GM03348 (cell line): ENCODE data around the gene ARMC12.
"Not testable (repeated sequence)": the region's sequence is repeated elsewhere in the genome, so short reads cannot be mapped to it uniquely, and the experiment has no call there.

Experiments
- DNase-seq: peaks from one replicate; pipeline ENCODE4 v3.0.0; 2012; ENCODE audit warnings: low spot score

The ARMC12 gene, protein sequence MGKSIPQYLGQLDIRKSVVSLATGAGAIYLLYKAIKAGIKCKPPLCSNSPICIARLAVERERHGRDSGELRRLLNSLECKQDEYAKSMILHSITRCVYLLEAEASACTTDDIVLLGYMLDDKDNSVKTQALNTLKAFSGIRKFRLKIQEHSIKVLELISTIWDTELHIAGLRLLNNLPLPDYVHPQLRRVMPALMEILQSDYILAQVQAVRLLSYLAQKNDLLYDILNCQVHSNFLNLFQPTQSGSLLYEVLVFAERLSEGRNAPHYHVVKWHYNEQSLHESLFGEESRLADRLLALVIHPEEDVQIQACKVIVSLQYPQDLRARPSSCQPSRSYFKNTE

DNA sequence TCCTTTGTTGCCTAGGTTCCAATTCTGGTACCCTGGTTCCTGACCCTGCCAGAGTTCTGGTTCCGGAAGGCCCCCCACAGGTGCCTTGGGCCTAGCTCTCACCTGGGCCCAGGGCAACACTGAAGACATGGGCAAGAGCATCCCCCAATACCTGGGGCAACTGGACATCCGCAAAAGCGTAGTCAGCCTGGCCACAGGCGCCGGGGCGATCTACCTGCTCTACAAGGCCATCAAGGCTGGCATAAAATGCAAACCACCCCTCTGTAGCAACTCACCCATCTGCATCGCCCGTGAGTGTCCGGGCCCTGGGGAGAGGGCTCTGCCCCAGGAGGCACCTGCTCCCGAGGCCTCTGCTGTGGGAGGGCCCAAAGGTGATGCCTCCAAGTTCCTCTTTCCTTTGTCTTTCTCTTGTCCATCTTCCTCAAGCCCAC, at the start of gene ARMC12:
Gene ARMC12, plus strand, starts transcription at position 51 of the 431 bp plus-strand sequence. Its CDS starts 77 bp downstream, at position 128.
- DNase-seq: no peak

DNA sequence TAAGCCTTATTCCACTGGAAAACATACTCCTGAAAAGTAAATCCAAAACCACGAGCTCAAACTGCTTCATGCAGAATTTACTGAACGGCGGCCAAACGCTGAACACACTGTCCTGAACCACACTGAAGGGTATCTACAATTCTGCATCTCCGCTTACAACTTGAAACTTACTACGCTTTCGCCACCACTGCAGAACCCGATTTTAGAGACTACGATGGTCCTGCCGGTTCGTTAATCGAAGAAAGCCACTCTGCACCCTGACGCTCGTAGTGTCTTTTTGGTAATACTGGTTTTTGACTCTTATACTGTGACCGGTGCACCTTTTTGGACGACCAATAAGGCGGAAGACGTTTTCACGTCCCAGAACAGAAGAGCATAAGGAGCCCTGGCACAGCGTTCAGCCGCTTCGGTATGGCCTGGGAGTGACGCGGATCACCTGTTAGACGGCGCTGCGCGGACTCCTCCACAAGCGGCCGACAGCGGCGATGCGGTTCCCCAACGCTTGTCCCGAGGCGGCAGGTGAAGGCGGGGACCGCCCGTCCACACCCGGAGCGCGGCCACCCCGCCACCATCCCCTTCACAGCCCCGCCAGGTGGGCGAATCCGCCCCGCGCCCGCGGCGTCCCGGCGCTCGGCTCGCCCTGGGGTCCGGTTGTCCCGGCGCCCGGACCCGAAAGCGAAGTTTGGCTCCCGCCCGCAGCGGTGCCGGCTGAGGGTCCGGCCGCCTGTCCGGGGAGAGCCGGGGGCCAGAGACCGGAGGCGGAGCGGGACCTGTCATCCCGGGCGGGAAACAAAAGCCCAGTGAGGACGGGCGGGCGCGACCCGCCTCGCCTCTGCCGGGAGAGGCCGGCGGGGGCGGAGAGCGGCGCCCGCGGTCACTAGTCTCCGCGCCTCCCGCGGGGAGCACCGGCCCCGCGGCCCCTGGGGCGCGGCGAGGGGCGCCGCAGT, 48.9 kb upstream of the ARMC12 start:
- peak; percentile 50 for DNase-seq

DNA sequence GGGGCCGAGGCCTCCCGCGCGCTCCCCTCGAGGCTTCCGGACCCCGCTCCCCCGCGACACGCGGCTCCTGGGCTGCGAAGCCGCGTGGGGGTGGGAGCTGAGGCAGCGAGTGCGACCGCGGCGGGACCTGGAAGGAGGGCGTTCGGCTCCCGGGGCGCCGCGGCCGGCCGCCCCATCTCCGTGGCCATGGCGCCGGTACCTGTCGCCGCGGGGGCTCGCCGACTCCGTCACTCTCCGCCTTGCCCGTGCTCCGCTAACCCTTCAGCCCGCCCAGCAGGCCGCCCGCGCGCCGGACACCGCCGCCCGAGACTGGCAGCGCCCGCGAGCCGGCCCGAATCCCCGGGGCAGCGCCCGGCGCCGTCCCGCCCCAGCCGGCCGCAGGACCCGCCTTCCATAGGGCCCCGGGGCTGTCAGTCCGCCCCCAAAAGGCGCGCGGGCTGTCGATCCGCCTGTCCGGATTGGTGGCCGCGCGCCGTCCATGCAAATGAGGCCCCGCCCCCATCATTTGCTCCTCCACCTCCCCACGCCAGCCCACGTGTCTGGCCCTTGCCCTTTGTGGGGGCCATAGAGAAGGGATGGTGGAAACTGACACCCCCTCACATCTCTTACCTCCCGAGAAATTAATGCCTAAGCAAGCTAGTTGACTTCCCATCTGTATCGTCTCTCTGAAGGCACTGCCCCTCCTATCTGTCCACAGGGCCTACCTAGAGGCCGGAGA, 48.1 kb upstream of the ARMC12 start, which contains the start of gene FKBP5:
Gene FKBP5, minus strand, starts transcription at position 311 of the 718 bp plus-strand sequence. CDS start 46,091 bp downstream, outside the sequence.
- DNase-seq: peak; percentile 97

DNA sequence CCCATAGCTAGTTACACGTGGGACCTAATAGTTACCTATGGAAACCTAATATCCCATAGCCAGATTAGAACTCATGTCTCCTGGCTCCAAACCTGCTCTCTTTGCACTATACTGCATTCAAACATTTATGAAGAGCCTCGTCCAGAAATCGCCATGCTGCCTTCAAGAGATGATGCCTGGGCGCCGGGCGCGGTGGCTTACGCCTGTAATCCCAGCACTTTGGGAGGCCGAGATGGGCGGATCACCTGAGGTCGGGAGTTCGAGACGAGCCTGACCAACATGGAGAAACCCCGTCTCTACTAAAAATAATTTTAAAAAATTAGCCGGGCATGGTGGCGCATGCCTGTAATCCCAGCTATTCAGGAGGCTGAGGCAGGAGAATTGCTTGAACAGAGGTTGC, 46.8 kb upstream of the ARMC12 start:
- not testable (repeated sequence) for DNase-seq

DNA sequence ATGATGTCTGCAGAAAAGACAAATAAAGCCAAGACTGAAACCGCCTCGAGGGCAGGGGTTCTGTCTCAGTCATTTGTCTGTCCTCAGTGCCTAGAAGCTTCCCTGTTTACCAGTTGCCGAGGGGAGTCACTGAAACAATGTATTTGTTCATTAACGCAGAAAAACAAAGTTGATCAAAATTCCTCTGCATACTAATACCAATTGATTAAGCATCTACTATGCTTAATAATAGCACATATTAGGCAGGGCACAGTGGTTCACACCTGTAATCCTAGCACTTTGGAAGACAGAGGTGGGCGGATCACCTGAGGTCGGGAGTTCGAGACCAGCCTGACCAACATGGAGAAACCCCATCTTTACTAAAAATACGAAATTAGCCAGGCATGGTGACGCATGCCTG, 46.3 kb upstream of the ARMC12 start:
- DNase-seq: no peak

DNA sequence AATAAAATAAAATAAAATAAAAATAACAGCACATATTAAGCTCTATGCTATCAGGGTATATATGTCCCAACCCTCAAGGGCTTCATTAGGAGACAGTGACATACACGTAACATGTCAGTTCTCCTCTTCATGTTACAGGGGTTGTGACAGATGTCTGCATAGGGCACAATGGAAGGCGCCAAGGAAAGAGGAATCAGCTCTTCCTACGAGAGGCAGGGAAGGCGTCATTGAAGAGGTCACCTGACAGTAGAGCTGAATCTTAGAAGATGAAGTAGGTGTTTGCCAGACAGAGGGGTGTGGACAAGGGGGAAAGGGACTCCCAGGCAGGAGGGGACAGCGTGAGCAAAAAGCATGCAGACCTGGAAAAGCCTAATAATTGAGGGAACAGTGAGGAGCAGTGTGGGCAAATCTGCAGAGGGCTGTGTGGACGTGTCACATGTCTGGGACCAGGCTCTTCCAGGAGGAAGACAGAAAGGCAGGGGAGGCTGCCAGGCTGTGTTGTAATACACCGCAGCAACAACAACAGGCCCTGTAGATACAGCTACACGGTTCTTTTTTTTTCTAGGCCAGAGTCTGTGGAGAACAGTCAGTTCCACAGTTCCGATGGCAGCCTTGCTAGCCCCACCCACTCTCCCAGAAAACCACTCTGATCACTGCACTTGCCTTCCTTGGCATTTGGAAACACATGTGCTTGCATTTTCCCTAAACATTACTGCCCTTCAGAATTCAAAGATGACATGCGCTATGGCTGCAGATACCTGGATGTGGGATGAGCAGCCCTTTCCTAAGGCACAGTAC, 45.6 kb upstream of the ARMC12 start:
- DNase-seq: peak; percentile 74

DNA sequence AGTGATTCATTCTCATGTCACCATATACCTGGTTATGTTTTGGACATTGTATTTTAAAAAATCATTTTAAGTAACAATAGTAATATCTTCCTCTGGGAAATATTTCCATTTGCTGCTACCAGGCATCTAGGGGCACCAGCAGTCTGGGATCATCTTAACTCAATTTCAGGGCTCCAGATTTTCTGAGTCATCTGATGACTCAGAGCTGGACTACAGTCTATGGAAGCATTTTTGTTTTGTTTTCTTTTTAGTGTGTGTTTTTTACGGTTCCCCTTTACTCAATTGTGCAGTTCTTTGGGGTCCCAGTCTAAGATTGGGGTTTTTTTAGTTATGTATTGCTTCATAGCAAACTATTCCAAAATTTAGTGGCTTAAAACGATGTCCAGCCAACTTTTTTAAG, 42.4 kb upstream of the ARMC12 start:
- no peak for DNase-seq

DNA sequence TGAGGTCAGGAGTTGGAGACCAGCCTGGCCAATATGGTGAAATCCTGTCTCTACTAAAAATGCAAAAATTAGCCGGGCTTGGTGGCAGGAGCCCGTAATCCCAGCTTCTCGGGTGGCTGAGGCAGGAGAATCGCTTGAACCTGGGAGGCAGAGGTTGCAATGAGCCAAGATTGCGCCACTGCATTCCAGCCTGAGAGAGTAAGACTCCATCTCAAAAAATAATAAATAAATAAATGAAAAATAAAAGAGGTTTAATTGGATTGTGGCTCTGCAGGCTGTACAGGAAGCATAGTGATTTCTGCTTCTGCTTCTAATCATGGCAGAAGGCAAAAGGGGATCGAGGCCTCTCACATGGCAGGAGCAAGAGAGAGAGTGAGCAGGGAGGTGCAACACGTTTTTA, 38.4 kb upstream of the ARMC12 start:
- DNase-seq: not testable (repeated sequence)

DNA sequence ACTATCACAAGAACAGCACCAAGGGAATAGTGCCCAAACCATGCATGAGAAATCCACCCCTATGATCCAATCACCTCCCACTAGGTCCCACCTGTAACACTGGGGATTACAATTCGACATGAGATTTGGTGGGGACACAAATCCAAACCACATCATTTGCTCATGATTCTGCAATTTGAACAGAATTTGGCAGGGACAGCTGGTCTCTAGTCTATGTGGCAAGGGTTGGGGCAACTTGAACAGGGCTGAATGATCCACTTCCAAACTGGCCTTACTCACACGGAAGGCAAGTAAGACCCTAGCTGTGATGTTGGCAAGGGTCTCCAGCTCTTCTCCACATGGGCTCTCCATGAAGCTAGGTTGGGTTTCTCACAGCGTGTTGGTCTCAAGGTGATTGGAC, 38.0 kb upstream of the ARMC12 start:
- DNase-seq: no peak

DNA sequence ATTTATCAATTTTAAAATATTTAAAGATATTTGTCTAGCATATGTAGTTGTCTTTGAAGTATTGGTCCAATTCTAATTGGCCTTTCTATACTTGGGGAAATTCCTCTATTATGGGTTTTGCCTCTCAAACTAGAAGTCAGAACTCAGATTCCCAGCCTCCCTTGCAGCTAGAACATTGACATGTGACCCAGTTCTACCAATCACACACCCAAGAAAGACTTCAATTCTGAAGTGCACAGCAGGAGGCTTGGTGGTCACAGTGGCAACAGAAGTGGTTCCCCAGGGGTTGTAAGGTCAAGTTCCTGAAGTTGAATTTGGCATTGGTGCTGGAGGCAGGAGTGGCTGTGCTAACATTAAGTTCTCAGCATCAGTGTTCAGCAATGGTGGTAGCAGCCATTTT, 33.3 kb upstream of the ARMC12 start:
- no peak for DNase-seq

DNA sequence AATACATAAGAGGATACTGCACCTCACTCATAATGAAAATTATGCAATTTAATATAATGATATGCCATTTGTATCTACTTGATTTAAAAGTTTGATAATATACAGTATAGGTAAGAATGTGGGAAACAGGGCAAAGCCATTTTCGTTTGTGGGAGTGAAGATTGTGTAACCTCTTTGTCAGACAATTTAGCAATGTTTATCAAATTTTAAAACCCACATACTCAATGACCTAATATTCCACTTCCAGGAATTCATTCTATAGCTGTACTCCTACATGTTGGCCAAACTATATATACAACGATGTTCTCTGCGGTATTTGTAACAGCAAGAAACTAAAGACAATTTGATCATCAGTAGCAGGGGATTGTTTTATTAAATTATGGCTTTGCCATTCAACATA, 30.4 kb upstream of the ARMC12 start:
- DNase-seq: no peak

DNA sequence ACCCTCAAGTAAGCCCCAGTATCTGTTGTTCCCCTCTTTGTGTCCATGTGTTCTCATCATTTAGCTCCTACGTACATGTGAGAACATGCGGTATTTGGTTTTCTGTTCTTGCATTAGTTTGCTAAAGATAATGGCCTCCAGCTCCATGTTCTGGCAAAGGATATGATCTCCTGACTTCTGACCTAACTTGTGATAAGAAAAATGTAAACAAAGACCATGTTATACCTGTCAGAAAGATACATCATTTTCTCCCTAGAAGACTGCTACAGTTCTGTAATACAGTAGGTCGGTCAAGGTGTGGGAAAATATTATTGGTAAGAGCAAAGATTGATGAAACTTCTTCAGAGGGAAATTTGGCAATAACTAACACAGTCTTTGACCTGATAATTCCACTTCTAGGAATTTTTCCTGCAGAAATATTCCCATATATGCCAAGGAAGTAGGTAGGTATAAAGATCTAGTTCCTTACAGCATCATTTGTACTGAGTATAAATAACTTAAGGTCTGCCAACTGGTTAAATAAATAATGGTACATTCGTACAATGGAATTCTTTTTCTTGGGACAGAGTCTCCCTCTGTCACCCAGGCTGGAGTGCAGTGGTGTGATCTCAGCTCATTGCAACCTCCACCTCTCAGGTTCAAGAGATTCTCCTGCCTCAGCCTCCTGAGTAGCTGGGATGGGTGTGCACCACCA, 29.0 kb upstream of the ARMC12 start:
- DNase-seq: no peak

DNA sequence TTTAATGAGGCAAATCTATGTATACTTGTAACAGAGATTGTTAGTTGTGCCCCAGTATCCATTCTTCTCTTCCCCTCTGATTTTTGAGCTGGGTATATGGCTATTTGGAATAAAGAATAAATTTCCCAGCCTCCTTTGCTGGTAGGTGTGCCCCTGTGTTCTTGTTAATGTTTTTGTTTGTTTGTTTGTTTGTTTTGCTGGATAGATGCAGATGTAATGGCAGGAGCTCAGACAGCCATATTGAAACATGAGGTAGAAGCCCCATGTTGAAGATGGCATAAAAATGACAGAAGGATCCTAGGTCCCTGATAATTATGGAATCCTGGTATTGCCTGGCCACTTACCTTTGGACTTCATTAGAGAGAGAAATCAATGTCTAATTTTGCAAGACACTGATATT, 28.2 kb upstream of the ARMC12 start:
- no peak for DNase-seq

DNA sequence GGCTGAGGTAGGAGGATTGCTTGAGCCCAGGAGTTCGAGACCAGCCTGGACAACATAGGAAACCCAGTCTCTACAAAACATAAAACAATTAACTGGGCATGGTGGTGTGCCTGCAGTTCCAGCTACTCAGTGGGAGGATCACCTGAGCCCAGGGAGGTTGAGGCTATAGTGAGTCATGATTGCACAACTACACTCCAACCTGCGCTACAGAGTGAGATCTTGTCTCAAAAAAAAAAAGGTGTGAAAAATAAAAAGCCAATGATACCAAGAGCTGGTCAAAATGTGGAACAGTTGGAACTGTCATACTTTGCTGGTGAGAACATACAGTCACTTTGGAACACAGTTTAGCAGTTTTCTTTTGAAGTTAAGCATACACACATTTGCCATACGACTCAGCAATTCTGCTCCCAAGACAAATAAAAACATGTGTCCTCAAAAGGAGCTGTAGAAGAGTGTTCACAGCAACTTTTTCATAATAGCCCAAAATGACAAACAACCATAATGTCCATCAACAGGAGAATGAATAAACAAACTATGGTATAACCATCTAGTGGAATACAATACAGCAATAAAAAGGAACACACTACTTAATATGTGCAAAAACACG, 26.5 kb upstream of the ARMC12 start:
- no peak for DNase-seq

DNA sequence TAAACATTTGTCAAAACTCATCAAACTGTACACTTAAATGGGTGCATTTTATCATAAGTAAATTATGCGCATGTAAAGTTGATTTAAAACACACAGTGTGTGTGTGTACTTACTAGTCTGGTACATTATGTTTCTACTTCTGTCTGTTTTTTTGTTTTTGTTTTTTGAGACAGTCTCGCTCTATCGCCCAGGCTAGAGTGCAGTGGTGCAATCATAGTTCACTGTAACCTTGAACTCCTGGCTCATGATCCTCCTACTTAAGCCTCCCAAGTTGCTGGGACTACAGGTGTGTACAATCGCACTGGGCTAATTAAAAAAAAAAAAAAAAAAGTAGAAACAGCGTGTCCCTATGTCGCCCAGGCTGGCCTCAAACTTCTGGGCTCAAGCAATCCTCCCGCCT, 25.1 kb upstream of the ARMC12 start:
- DNase-seq: no peak

DNA sequence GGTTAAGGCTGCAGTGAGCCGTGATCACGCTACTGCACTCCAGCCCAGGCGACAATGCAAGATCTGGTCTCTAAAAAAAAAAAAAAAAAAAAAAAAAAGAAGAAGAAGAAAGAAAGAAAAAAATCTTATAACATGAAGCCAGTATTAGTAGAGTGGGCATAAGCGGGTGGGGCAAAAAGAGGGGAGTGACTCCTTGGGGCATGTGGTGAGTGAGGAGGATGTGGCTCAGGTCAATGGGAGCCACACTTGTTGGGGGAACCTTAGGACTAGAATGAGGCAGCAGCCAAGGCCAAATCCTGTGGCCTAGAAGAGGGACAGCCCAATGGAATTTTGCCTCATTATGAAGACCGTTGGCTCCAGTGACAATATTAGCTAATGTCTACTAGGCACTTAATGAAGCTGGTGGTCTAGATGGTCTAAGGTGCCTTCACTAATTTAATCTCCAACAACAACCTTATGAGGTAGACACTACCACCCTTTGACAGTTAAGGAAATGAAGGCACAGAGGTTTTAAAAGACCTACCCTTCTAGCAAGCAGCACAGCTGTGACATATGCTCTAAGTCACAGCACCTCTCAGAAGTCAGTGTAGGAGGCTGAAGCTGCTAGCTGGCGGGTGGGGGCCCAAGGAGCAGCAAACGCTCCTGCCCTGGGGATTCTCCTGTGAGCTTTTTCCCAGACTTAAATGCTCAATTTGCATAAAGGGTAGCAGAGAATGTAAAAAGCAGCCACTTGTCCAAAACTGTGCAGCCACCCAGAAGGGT, 23.6 kb upstream of the ARMC12 start:
- no peak for DNase-seq

DNA sequence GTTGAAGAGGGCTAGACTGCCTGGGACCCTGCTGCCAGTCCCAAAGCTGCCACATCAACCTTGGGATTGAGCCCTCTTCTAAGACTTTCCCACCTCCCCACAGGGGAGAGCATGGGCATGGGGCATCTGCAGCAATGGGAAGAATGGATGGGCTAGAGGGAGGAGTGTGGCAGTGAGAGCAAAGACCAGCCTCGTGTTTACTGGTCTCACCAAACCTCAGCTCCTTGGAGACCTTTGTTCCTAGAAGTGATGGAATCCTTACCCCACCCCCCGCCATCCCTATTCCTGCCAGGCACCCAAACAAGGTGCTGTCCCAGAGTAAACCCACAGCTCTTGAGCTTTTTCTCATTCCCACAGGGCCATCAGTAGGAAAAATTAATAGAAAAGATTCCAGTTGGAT, 20.0 kb upstream of the ARMC12 start:
- DNase-seq: no peak

DNA sequence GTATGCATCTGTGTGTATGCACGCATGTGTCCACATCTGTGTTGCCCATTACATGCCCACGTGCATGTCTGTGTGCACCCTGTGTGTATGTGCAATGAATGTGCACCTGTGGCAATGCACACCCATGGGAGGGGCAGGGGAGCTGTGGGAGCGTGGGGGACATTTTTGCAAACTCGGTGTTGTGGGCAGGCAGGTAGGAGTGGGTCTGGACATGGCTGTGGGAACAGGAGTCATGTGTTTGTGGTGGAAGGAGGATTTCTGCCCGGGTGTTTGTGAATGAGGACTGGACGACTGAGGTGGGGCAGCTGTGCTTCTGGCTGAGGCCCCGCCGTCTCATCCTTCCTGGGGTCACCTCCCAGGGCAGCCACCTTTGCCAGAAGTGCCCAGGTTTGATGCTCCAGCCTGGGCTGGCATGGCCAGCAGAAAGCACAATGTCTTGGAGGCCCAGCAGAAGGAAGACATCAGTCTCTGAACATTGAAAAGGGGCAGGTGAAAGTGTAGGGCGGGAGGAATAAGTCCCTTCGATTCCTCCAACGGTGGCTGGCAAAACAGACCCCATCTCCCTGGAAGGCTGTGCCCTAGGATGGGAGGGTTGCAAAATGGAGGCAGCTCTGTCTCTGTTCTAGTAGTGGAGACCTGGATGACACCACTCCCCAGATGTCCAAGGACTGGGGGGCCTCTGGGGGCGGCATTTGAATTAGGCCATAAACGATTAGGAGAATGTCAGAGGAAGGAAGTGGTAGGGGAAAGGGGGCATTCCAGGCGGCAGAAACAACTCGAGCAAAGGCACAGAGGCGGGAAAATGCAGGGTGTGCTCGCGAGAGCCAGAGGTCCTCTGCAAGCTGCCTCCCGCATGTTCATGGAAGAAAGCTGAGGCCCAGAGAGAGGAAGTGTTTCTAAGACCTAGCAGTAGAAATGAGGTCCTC, 19.1 kb upstream of the ARMC12 start:
- no peak for DNase-seq

DNA sequence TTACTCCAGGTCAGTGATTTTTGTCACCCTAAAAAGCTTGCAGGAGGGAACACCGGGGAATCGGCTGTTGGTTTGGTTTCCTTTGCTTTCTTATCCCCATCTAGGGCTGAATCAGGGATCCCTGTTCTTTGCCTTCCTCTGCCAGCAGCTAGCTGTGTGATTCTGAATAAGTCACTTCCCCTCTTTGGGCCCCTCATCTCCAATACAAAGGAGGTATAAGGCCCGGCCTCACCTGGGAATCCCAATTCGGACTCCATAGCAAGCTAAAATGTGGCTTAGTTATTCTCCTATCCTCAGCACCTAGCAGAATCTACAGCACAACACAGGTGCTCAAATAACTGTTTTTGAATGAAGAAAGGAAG, 18.5 kb upstream of the ARMC12 start:
- no peak for DNase-seq
